HG02678 (cell line): ENCODE results near the gene FSHR.

Source experiments
- ATAC-seq: cut with Tn5 transposase; IDR thresholded peaks from one replicate; pipeline ENCODE4 v1.9.1; 2021; ENCODE audit warnings: mild to moderate bottlenecking, moderate library complexity; ENCODE audit not compliant: unreplicated experiment

The FSHR gene

GRCh38 chr2:48968011-48968410 is 186.3 kb downstream of the FSHR start:
- ATAC-seq: no peak

GRCh38 chr2:48965204-48965603 is 189.1 kb downstream of the FSHR start:
- no peak for ATAC-seq

- no peak for ATAC-seq
Measured at GRCh38 chr2:48961009-48961408, 193.3 kb downstream of the FSHR start.

GRCh38 chr2:48954935-48955334 is 199.4 kb downstream of the FSHR start:
- ATAC-seq: no peak

GRCh38 chr2:48954311-48954710 is 200.0 kb downstream of the FSHR start:
- ATAC-seq: no peak

- no peak for ATAC-seq
Measured at GRCh38 chr2:48952614-48953013, 201.7 kb downstream of the FSHR start.

- no peak for ATAC-seq
Measured at GRCh38 chr2:48952143-48952542, 202.2 kb downstream of the FSHR start.

GRCh38 chr2:48948400-48949125 is 205.8 kb downstream of the FSHR start:
- ATAC-seq: no peak

- peak; percentile 94 for ATAC-seq
Measured at GRCh38 chr2:48946449-48947048, 207.8 kb downstream of the FSHR start.

GRCh38 chr2:48944956-48945355 is 209.4 kb downstream of the FSHR start:
- no peak for ATAC-seq

- no peak for ATAC-seq
Measured at GRCh38 chr2:48943436-48943835, 210.9 kb downstream of the FSHR start.

GRCh38 chr2:48941908-48942307 is 212.4 kb downstream of the FSHR start:
- no peak for ATAC-seq

- no peak for ATAC-seq
Measured at GRCh38 chr2:48941456-48941855, 212.9 kb downstream of the FSHR start.

- no peak for ATAC-seq
Measured at GRCh38 chr2:48940606-48941005, 213.7 kb downstream of the FSHR start.

GRCh38 chr2:48939232-48939631 is 215.1 kb downstream of the FSHR start:
- no peak for ATAC-seq

- no peak for ATAC-seq
Measured at GRCh38 chr2:48938231-48938630, 216.1 kb downstream of the FSHR start.

GRCh38 chr2:48934807-48935206 is 219.5 kb downstream of the FSHR start:
- ATAC-seq: no peak

GRCh38 chr2:48933828-48934497 is 220.4 kb downstream of the FSHR start:
- ATAC-seq: no peak

GRCh38 chr2:48932667-48933066 is 221.6 kb downstream of the FSHR start:
- ATAC-seq: no peak

- no peak for ATAC-seq
Measured at GRCh38 chr2:48929571-48930301, 224.6 kb downstream of the FSHR start.

GRCh38 chr2:48927355-48927754 is 227.0 kb downstream of the FSHR start:
- ATAC-seq: no peak

- ATAC-seq: no peak
Measured at GRCh38 chr2:48915884-48916283, 238.4 kb downstream of the FSHR start.
